ENCODE measurements around the gene PDE8A.

GRCh38 chr15:85021409-85021808, 39.8 kb downstream of the PDE8A start:
- TF ChIP-seq EZH2phosphoT487 (conservative IDR thresholded peaks at IDR 0.05; ENCODE audit: low read length) (no peak), CTCF (IDR thresholded peaks at IDR 0.05; ENCODE audit: insufficient read depth, low read length, poor library complexity, severe bottlenecking) (no peak)
